H1 (cell line): Measurements from ENCODE around the gene OR2T11. TPM values are rescaled to one million over a fixed set of nuclear protein-coding genes. Genes with fewer than 3 reads are reported as not detected.

Source experiments
- CTCF ChIA-PET: fragments of 300-600 bp; sonication (Branson Sonifier 250); formaldehyde crosslinking; loops from one replicate; lab custom pipeline; 2021; ENCODE audit not compliant: partially characterized antibody; lab: Charles Lee
- POLR2A ChIA-PET: fragments of 300-600 bp; sonication (Branson Sonifier 250); formaldehyde crosslinking; loops from one replicate; lab custom pipeline; 2021; ENCODE audit warnings: inconsistent platforms; ENCODE audit not compliant: partially characterized antibody; lab: Charles Lee
- DNase-seq, 2 experiments: peaks; one replicate each; pipeline versions ENCODE4 v3.0.0 to v3.0.0-alpha.2; 2010 to 2022; ENCODE audit warnings: low spot score in 2 of 2, low read depth in 1 of 2, mixed read lengths in 1 of 2
- FAIRE-seq: peaks from 2 replicates; lab custom pipeline; 2011; peaks lifted over from hg19 to GRCh38; lab: Jason Lieb, UNC
- H2AFZ ChIP-seq: 2 replicates; pipeline ENCODE4 v1.8.1; 2012; ENCODE audit warnings: low read length, inconsistent platforms
- H2AK5ac ChIP-seq: 2 replicates; pipeline ENCODE4 v1.6.1; 2013; ENCODE audit warnings: low read depth, low read length
- H2BK120ac ChIP-seq: replicated peaks from 2 replicates; pipeline ENCODE3; 2013; ENCODE audit warnings: low read depth, low read length, inconsistent platforms
- H2BK12ac ChIP-seq: 2 replicates; pipeline ENCODE4 v1.6.1; 2013; ENCODE audit warnings: low read depth, low read length
- H2BK15ac ChIP-seq: 2 replicates; pipeline ENCODE4 v1.6.1; 2013; ENCODE audit warnings: low read length
- H2BK20ac ChIP-seq: 2 replicates; pipeline ENCODE4 v1.6.1; 2013; ENCODE audit warnings: low read length
- H2BK5ac ChIP-seq: 2 replicates; pipeline ENCODE4 v1.6.1; 2013; ENCODE audit warnings: low read depth, low read length
- H3K14ac ChIP-seq: 2 replicates; pipeline ENCODE4 v1.6.1; 2013; ENCODE audit warnings: inconsistent platforms; ENCODE audit not compliant: insufficient read length
- H3K18ac ChIP-seq: 2 replicates; pipeline ENCODE4 v1.6.1; 2013; ENCODE audit warnings: low read length; ENCODE audit errors: extremely low read depth
- H3K23ac ChIP-seq: 2 replicates; pipeline ENCODE4 v1.6.1; 2013; ENCODE audit warnings: inconsistent platforms; ENCODE audit not compliant: insufficient read length
- H3K23me2 ChIP-seq: 2 replicates; pipeline ENCODE4 v1.6.1; 2013; ENCODE audit warnings: low read depth, low read length
- H3K27ac ChIP-seq: 2 replicates; pipeline ENCODE4 v1.6.1; 2011; ENCODE audit warnings: low read depth, low read length, inconsistent platforms
- H3K27me3 ChIP-seq, 4 experiments: replicated peaks in 1 of 4; 1 replicate in 1 of 4; 2 replicates in 3 of 4; pipeline versions ENCODE4 v1.6.1 to v1.8.1; 2011 to 2013; ENCODE audit warnings: low read length in 3 of 4, mild to moderate bottlenecking in 3 of 4, inconsistent platforms in 2 of 4, mixed read lengths in 2 of 4, moderate library complexity in 1 of 4; ENCODE audit not compliant: control insufficient read depth in 3 of 4, insufficient read depth in 3 of 4; ENCODE audit errors: extremely low read depth in 1 of 4
- H3K36me3 ChIP-seq, 4 experiments: 2 replicates each; pipeline versions ENCODE4 v1.6.1 to v1.8.1; 2011 to 2013; ENCODE audit warnings: mild to moderate bottlenecking in 4 of 4, low read length in 3 of 4, moderate library complexity in 2 of 4, control low read depth in 1 of 4, inconsistent platforms in 1 of 4; ENCODE audit not compliant: insufficient read depth in 4 of 4, control insufficient read depth in 2 of 4
- H3K4ac ChIP-seq: replicated peaks from 2 replicates; pipeline ENCODE3; 2013; ENCODE audit warnings: low read length, low read depth, mixed read lengths, inconsistent platforms; ENCODE audit not compliant: insufficient read length
- H3K4me1 ChIP-seq, 4 experiments: replicated peaks in 1 of 4; 1 replicate in 1 of 4; 2 replicates in 3 of 4; pipeline versions ENCODE4 v1.6.1 to v1.8.1; 2011 to 2013; ENCODE audit warnings: low read length in 3 of 4, inconsistent platforms in 2 of 4, mixed read lengths in 1 of 4; ENCODE audit not compliant: insufficient read depth in 4 of 4, control insufficient read depth in 3 of 4
- H3K4me2 ChIP-seq, 2 experiments: 2 replicates each; pipeline versions ENCODE4 v1.6.1 to v1.8.1; 2011 to 2013; ENCODE audit warnings: low read depth in 2 of 2, low read length in 2 of 2, control low read depth in 1 of 2, inconsistent platforms in 1 of 2, mild to moderate bottlenecking in 1 of 2; ENCODE audit not compliant: insufficient read depth in 1 of 2
- H3K4me3 ChIP-seq, 4 experiments: fragments of 200-600, 300-600 bp in 1 of 4; sonication (generic), shearing (Covaris generic), sonication (Bioruptor Twin) in 1 of 4; 2 replicates each; pipeline versions ENCODE4 v1.5.1 to v1.8.1; 2011 to 2016; ENCODE audit warnings: low read length in 4 of 4, low read depth in 3 of 4, control low read depth in 2 of 4, inconsistent platforms in 2 of 4, mild to moderate bottlenecking in 2 of 4, mixed read lengths in 1 of 4, moderate library complexity in 1 of 4; ENCODE audit not compliant: insufficient read depth in 2 of 4; ENCODE audit errors: extremely low read depth in 1 of 4
- H3K56ac ChIP-seq: replicated peaks from 2 replicates; pipeline ENCODE3; 2013; ENCODE audit warnings: low read depth, mild to moderate bottlenecking, mixed read lengths, low read length, inconsistent platforms; ENCODE audit not compliant: insufficient read length
- H3K79me1 ChIP-seq: 2 replicates; pipeline ENCODE4 v1.6.1; 2013; ENCODE audit warnings: low read depth, low read length, control low read depth
- H3K79me2 ChIP-seq, 2 experiments: 2 replicates each; pipeline versions ENCODE4 v1.6.1 to v1.8.1; 2012 to 2013; ENCODE audit warnings: low read length in 2 of 2, mild to moderate bottlenecking in 2 of 2, inconsistent platforms in 1 of 2; ENCODE audit not compliant: insufficient read depth in 2 of 2, control insufficient read depth in 1 of 2
- H3K9ac ChIP-seq, 4 experiments: replicated peaks in 1 of 4; 1 replicate in 1 of 4; 2 replicates in 3 of 4; pipeline versions ENCODE4 v1.6.1 to v1.8.1; 2011 to 2013; ENCODE audit warnings: low read depth in 3 of 4, low read length in 3 of 4, control low read depth in 2 of 4, mild to moderate bottlenecking in 2 of 4, moderate library complexity in 2 of 4, inconsistent platforms in 1 of 4; ENCODE audit errors: extremely low read depth in 1 of 4
- H3K9me3 ChIP-seq, 2 experiments: 2 replicates each; pipeline versions ENCODE4 v1.6.1 to v1.8.1; 2012 to 2013; ENCODE audit warnings: mild to moderate bottlenecking in 2 of 2, moderate library complexity in 2 of 2, control low read depth in 1 of 2, inconsistent platforms in 1 of 2, low read depth in 1 of 2, low read length in 1 of 2, mixed read lengths in 1 of 2; ENCODE audit not compliant: insufficient read depth in 2 of 2
- H4K20me1 ChIP-seq, 2 experiments: replicated peaks in 1 of 2; 2 replicates each; pipeline versions ENCODE3 to v1.8.1; 2011 to 2013; ENCODE audit warnings: inconsistent platforms in 2 of 2, low read length in 2 of 2, mild to moderate bottlenecking in 1 of 2; ENCODE audit not compliant: insufficient read depth in 2 of 2, control insufficient read depth in 1 of 2
- H4K5ac ChIP-seq: 2 replicates; pipeline ENCODE4 v1.6.1; 2013; ENCODE audit warnings: low read length, low read depth, mixed read lengths, inconsistent platforms; ENCODE audit not compliant: insufficient read length
- H4K8ac ChIP-seq: 2 replicates; pipeline ENCODE4 v1.8.0; 2013; ENCODE audit warnings: mild to moderate bottlenecking, moderate library complexity, low read length, inconsistent platforms; ENCODE audit not compliant: insufficient read depth; ENCODE audit errors: extremely low read depth
- H4K91ac ChIP-seq: replicated peaks from 2 replicates; pipeline ENCODE3; 2013; ENCODE audit warnings: low read length, mixed read lengths, inconsistent platforms; ENCODE audit not compliant: insufficient read length
- GABPA ChIP-seq: IDR thresholded peaks from 2 replicates; pipeline ENCODE4 v1.6.1; 2011; ENCODE audit warnings: mild to moderate bottlenecking, low read length, moderate library complexity, borderline replicate concordance; ENCODE audit not compliant: insufficient read depth
- NANOG ChIP-seq: IDR thresholded peaks from 2 replicates; pipeline ENCODE4 v1.6.1; 2011; ENCODE audit warnings: low read length, low read depth, mild to moderate bottlenecking, inconsistent platforms; ENCODE audit not compliant: insufficient read depth, poor library complexity, severe bottlenecking
- NRF1 ChIP-seq: IDR thresholded peaks from 2 replicates; pipeline ENCODE4 v1.6.1; 2011; ENCODE audit warnings: mild to moderate bottlenecking, low read depth, low read length, improper control_type of control experiment
- PHF8 ChIP-seq: fragments of 200-600 bp; sonication (generic); conservative IDR thresholded peaks from 2 replicates; pipeline ENCODE4 v1.7.1; 2012; ENCODE audit warnings: low read depth, mild to moderate bottlenecking, inconsistent platforms, low read length, moderate library complexity
- RFX5 ChIP-seq: IDR thresholded peaks from 2 replicates; pipeline ENCODE4 v1.6.1; 2011; ENCODE audit warnings: low read depth, low read length, improper control_type of control experiment, borderline replicate concordance
- SP1 ChIP-seq: IDR thresholded peaks from 2 replicates; pipeline ENCODE4 v1.6.1; 2011; ENCODE audit warnings: low read depth, low read length
- TAF7 ChIP-seq: optimal IDR thresholded peaks from 2 replicates; pipeline ENCODE3; 2011; ENCODE audit warnings: low read depth, mild to moderate bottlenecking, inconsistent platforms, low read length, moderate library complexity, borderline replicate concordance
- YY1 ChIP-seq: IDR thresholded peaks from 2 replicates; pipeline ENCODE4 v1.6.1; 2011; ENCODE audit warnings: low read depth, mild to moderate bottlenecking, low read length
- whole genome bisulfite sequencing, 2 experiments: shearing (Covaris generic) in 1 of 2; methylation state at CpG; one replicate each; pipeline versions ENCODE4 v1.1.6 to v1.1.7; 2013 to 2015; ENCODE audit warnings: low lambda C conversion rate in 2 of 2, mixed read lengths in 2 of 2, inconsistent platforms in 1 of 2, low coverage in 1 of 2, missing lambda C conversion rate in 1 of 2; ENCODE audit not compliant: insufficient replicate concordance in 2 of 2, insufficient coverage in 1 of 2, insufficient read length in 1 of 2; ENCODE audit errors: extremely low coverage in 1 of 2, missing lambda C conversion rate in 1 of 2; 5-methylcytosine and 5-hydroxymethylcytosine counted together
- polyA plus RNA-seq, 7 experiments: library from polyadenylated mRNA; depleted of rRNA in 3 of 7; stranded (reverse) in 5 of 7; unstranded in 2 of 7; fragments of >200 nt in 5 of 7; fragments of 200-250 nt in 2 of 7; gene quantifications; 1 replicate in 5 of 7; 2 replicates in 1 of 7; 4 replicates in 1 of 7; pipeline versions ENCODE4 v1.2.1 to v1.2.3, GENCODE V29; 2011 to 2013; ENCODE audit warnings: missing spikeins in 2 of 7, mixed read lengths in 2 of 7
- total RNA-seq: library from RNA; stranded (reverse); fragmentation: NEBNext Ultra II Directional; extraction: Animal tissue kit (Norgen Biotek cat#: 25700); gene quantifications from 2 replicates; pipeline ENCODE4 v1.2.1, GENCODE V29; 2021

Gene OR2T11
- total and polyA plus RNA-seq, 2 of the 8 experiments (the other 6 are each of a cell fraction or from before 2014, with no cell fraction given): not detected

DNA sequence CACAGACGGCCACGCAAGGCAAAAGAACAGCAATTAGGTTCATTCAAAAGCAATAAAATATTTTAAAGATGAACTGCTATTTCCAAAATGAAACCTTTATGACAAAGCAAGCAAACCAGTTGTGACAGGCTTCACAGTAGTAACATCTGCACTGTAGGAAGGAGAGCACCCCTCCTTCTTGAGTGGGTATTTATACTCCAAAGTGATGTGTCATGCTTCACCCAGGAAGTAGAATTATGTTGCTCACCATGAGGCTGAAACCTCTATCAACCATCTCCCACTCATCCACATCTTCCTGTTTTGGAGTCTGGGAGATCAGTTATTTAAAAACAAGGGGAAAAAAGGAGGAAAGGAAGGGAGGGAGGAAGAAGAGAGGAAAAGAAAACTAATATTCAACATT lies 38.3 kb downstream of the OR2T11 start (continued):
- no peak for TF ChIP-seq NRF1

DNA sequence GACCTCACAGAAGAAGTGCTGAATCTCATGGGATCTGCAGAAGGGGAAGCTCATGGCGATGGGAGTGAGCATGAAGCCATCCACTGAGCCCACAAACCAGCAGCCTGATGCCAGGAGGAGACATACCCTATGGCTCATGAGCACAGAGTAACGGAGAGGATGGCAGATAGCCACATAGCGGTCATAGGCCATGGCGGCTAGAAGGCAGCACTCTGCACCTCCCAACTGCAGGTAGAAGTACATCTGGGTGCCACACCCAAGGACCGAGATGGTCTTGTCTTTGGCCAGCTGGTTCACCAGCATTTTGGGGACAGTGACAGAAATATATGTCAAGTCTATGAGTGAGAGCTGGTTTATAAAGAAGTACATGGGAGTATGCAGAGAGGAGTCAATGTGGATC lies 41.7 kb downstream of the OR2T11 start:
- H2AFZ ChIP-seq: no peak overlapping the region
- no peak overlapping the region for H3K4me2 ChIP-seq
- H4K8ac ChIP-seq: no peak overlapping the region
- H3K23me2 ChIP-seq: no peaks in the 10 kb centered on the region
- H3K14ac ChIP-seq: no peak overlapping the region
- peaks cover 64 to 66% of the 10 kb centered on the region in 2 experiments for H3K9me3 ChIP-seq
- ChIA-PET POLR2A (no interaction called here), CTCF (no interaction called here)
- no peak overlapping the region for H2BK15ac ChIP-seq
- no peaks in the 10 kb centered on the region for H3K79me1 ChIP-seq
- no peak overlapping the region for H3K9ac ChIP-seq
- H4K91ac ChIP-seq: no peak overlapping the region
- no peak overlapping the region for H2BK12ac ChIP-seq
- no peak overlapping the region for H2BK5ac ChIP-seq
- no peak overlapping the region for H3K23ac ChIP-seq
- no peak overlapping the region for H2AK5ac ChIP-seq
- no peaks in the 10 kb centered on the region for H3K27me3 ChIP-seq
- no peak overlapping the region for H3K56ac ChIP-seq
- H2BK120ac ChIP-seq: no peak overlapping the region
- FAIRE-seq (no peak), DNase-seq (no peak)
- H3K4ac ChIP-seq: no peak overlapping the region
- no peak overlapping the region for H2BK20ac ChIP-seq
- H3K79me2 ChIP-seq: no peaks in the 10 kb centered on the region
- H4K5ac ChIP-seq: no peak overlapping the region
- no peak overlapping the region for H3K27ac ChIP-seq
- H3K4me1 ChIP-seq: no peaks in the 10 kb centered on the region
- H4K20me1 ChIP-seq: no peaks in the 10 kb centered on the region
- WGBS, 2 experiments: 63% methylated on average over 5 of the region's 5 CpGs; no CpG with 5 or more reads in 1 of the 2 experiments
- no peaks in the 10 kb centered on the region for H3K36me3 ChIP-seq
- no peak overlapping the region for H3K18ac ChIP-seq
- no peak overlapping the region for H3K4me3 ChIP-seq
- TF ChIP-seq NANOG (no peak), SP1 (no peak), YY1 (no peak), TAF7 (no peak), RFX5 (no peak), GABPA (no peak), PHF8 (no peak)
